B cell (primary cell): ENCODE data around the gene MYO9B. TPM values are rescaled to one million over a fixed set of nuclear protein-coding genes. Genes with fewer than 3 reads are reported as not detected.
A peak's percentile ranks its signal among the peaks of the same experiment; 100 is the strongest.

ENCODE experiments used
- ATAC-seq: fragments of 200-7000 bp; cut with Tn5 transposase; one replicate; pipeline ENCODE4 v1.10.0; 2021; ENCODE audit warnings: low read depth, mild to moderate bottlenecking, moderate number of reproducible peaks, moderate library complexity
- CTCF ChIA-PET: fragments of 350-600 bp; sonication (Branson Sonifier 250); formaldehyde crosslinking; loops from one replicate; lab custom pipeline; 2021; ENCODE audit warnings: antibody characterized with exemption, inconsistent platforms; lab: Charles Lee
- POLR2A ChIA-PET: fragments of 350-600 bp; sonication (Branson Sonifier 250); formaldehyde crosslinking; loops from one replicate; lab custom pipeline; 2021; ENCODE audit warnings: antibody characterized with exemption; lab: Charles Lee
- DNase-seq: peaks from one replicate; pipeline ENCODE4 v3.0.0; 2013
- H2AFZ ChIP-seq: 2 replicates; pipeline ENCODE4 v1.6.1; 2012; ENCODE audit warnings: mild to moderate bottlenecking, low read depth, low read length; ENCODE audit not compliant: insufficient read depth, poor library complexity, severe bottlenecking
- H3K27ac ChIP-seq, 2 donors: 1 replicate in 1 of 2; 2 replicates in 1 of 2; pipeline ENCODE4 v1.5.1; 2012 to 2013; ENCODE audit warnings: low read length in 2 of 2, mild to moderate bottlenecking in 2 of 2, moderate library complexity in 1 of 2
- H3K27me3 ChIP-seq, 4 experiments: fragments of 200-600 bp in 1 of 4; sonication (generic) in 1 of 4; replicated peaks in 1 of 4; 1 replicate in 2 of 4; 2 replicates in 2 of 4; pipeline versions ENCODE4 v1.6.1 to v1.7.0; 2013 to 2016; ENCODE audit warnings: low read length in 3 of 4, mild to moderate bottlenecking in 2 of 4, mixed read lengths in 1 of 4, moderate library complexity in 1 of 4; ENCODE audit not compliant: insufficient read depth in 4 of 4, control insufficient read depth in 3 of 4; ENCODE audit errors: control extremely low read depth in 1 of 4
- H3K36me3 ChIP-seq, 2 experiments: replicated peaks in 1 of 2; 1 replicate in 1 of 2; 2 replicates in 1 of 2; pipeline versions ENCODE4 v1.6.1 to v1.7.1; 2013; ENCODE audit warnings: low read length in 1 of 2; ENCODE audit not compliant: insufficient read depth in 2 of 2, control insufficient read depth in 1 of 2; ENCODE audit errors: control extremely low read depth in 1 of 2, extremely low read depth in 1 of 2
- H3K4me1 ChIP-seq, 2 donors: fragments of 200-600 bp in 1 of 2; sonication (generic) in 1 of 2; 1 replicate in 1 of 2; 2 replicates in 1 of 2; pipeline versions ENCODE4 v1.5.1 to v1.6.1; 2013 to 2017; ENCODE audit warnings: low read length in 2 of 2; ENCODE audit not compliant: control insufficient read depth in 2 of 2, insufficient read depth in 2 of 2
- H3K4me2 ChIP-seq: replicated peaks from 2 replicates; pipeline ENCODE3; 2012; ENCODE audit warnings: mild to moderate bottlenecking, low read depth, low read length; ENCODE audit not compliant: poor library complexity, severe bottlenecking
- H3K4me3 ChIP-seq, 5 experiments: fragments of 200-600 bp in 1 of 5; sonication (generic) in 1 of 5; 1 replicate in 3 of 5; 2 replicates in 2 of 5; pipeline versions ENCODE4 v1.5.1 to v1.7.0; 2011 to 2016; ENCODE audit warnings: low read length in 4 of 5, mild to moderate bottlenecking in 4 of 5, low read depth in 2 of 5, control low read depth in 1 of 5, moderate library complexity in 1 of 5; ENCODE audit not compliant: insufficient read depth in 1 of 5; ENCODE audit errors: control extremely low read depth in 1 of 5, extremely low read depth in 1 of 5
- H3K79me2 ChIP-seq: fragments of 200-600 bp; sonication (generic); one replicate; pipeline ENCODE4 v1.6.0; 2016; ENCODE audit warnings: low read length; ENCODE audit not compliant: control insufficient read depth, insufficient read depth
- H3K9ac ChIP-seq: fragments of 200-600 bp; sonication (generic); 2 replicates; pipeline ENCODE4 v1.6.1; 2017; ENCODE audit warnings: mild to moderate bottlenecking, low read length, moderate library complexity
- H3K9me3 ChIP-seq, 3 donors: one replicate each; pipeline versions ENCODE4 v1.6.1 to v1.7.1; 2013; ENCODE audit warnings: low read length in 2 of 3; ENCODE audit not compliant: control insufficient read depth in 2 of 3, insufficient read depth in 1 of 3; ENCODE audit errors: control extremely low read depth in 1 of 3
- H4K20me1 ChIP-seq: 2 replicates; pipeline ENCODE4 v1.6.0; 2012; ENCODE audit warnings: mild to moderate bottlenecking, low read length; ENCODE audit not compliant: insufficient read depth, control insufficient read depth, poor library complexity, severe bottlenecking
- H3K27ac Mint-ChIP-seq: one replicate; pipeline ENCODE4 v1.8.0; 2021; ENCODE audit warnings: mixed read lengths
- H3K27me3 Mint-ChIP-seq: one replicate; pipeline ENCODE4 v1.8.0; 2021; ENCODE audit warnings: mixed read lengths
- H3K4me1 Mint-ChIP-seq: one replicate; pipeline ENCODE4 v1.8.0; 2021; ENCODE audit warnings: mixed read lengths
- H3K4me3 Mint-ChIP-seq: one replicate; pipeline ENCODE4 v1.8.0; 2021; ENCODE audit warnings: mixed read lengths
- H3K9me3 Mint-ChIP-seq: one replicate; pipeline ENCODE4 v1.8.0; 2022; ENCODE audit warnings: mixed read lengths; ENCODE audit not compliant: insufficient read depth
- CTCF ChIP-seq: fragments of 200-600 bp; IDR thresholded peaks from one replicate; pipeline ENCODE4 v1.8.0; 2022; ENCODE audit warnings: antibody characterized with exemption, mild to moderate bottlenecking
- EZH2 ChIP-seq: IDR thresholded peaks from 2 replicates; pipeline ENCODE4 v1.6.1; 2012; ENCODE audit warnings: borderline replicate concordance, low read depth, mild to moderate bottlenecking, moderate library complexity, low read length; ENCODE audit not compliant: insufficient read depth, poor library complexity, severe bottlenecking
- WGBS: methylation state at CpG from one replicate; pipeline ENCODE4 v1.1.5; 2013; ENCODE audit warnings: missing lambda C conversion rate; ENCODE audit not compliant: insufficient coverage; 5-methylcytosine and 5-hydroxymethylcytosine counted together
- intact Hi-C: fragments of 100-400 bp; cut with micrococcal nuclease; formaldehyde crosslinking; loops from one replicate; pipeline ENCODE4 v1.10.0; 2022
- polyA plus RNA-seq: library from polyadenylated mRNA; depleted of rRNA; stranded (reverse); fragments of >200 nt; gene quantifications from 2 replicates; pipeline ENCODE4 v1.2.3, GENCODE V29; 2012
- total RNA-seq, 2 donors: library from RNA; stranded (reverse); fragments of 120-200 nt in 1 of 2; gene quantifications; 1 replicate in 1 of 2; 2 replicates in 1 of 2; pipeline versions ENCODE4 v1.2.3 to v1.2.4, GENCODE V29; 2013 to 2022

The MYO9B gene
- total and polyA plus RNA-seq, 2 donors (not counting 1 experiment from before 2014, with no cell fraction given), result 256 to 273 TPM

GRCh38 chr19:17124025-17124424, 48.4 kb downstream of the MYO9B start:
- Histone ChIP-seq H3K4me1 (peaks cover 27 to 65% of the 10 kb centered on the region in 2 donors), H3K27me3 (no peaks in the 10 kb centered on the region), H3K9ac (no peak overlapping the region), H3K4me2 (no peak overlapping the region), H3K27ac (peak overlapping the region in 1 of 2 donors; percentile 57), H2AFZ (no peak overlapping the region), H3K79me2 (peaks cover 79% of the 10 kb centered on the region), H3K4me3 (no peak overlapping the region), H3K9me3 (peaks cover 0 to 14% (median 0%) of the 10 kb centered on the region in 3 donors), H3K36me3 (peaks cover under 1 to 21% of the 10 kb centered on the region in 2 experiments), H4K20me1 (peaks cover 3% of the 10 kb centered on the region)
- H3K27ac Mint-ChIP-seq, result peak overlapping the region; percentile 37
- DNase-seq (no peak), ATAC-seq (no peak)
- no peak overlapping the region for H3K4me3 Mint-ChIP-seq
- H3K9me3 Mint-ChIP-seq, result no peaks in the 10 kb centered on the region
- no CpG with 5 or more reads among the region's 1 CpG for WGBS
- H3K27me3 Mint-ChIP-seq, result no peaks in the 10 kb centered on the region
- ChIA-PET POLR2A (interaction anchor here (1.0 kb wide), 1 partner anchor 8 kb away, joined by 8 read pairs; no protein-coding TSS in a partner anchor), CTCF (no interaction called here)
- peaks cover 51% of the 10 kb centered on the region for H3K4me1 Mint-ChIP-seq
- no peak for TF ChIP-seq EZH2
- TF ChIP-seq CTCF, result no peak
- intact Hi-C loops, result loop anchor here (2.0 kb wide), 1 partner anchor 49 kb away; the partner anchor contains the start of genes HAUS8 and MYO9B

- CTCF ChIA-PET, result interaction anchor here (0.8 to 2.1 kb wide), 10 partner anchors 9 to 341 kb away, joined by 3 to 13 read pairs (median 3); partner anchors contain the start of genes MYO9B and OCEL1
- peaks cover 0 to 14% (median 0%) of the 10 kb centered on the region in 3 donors for H3K9me3 ChIP-seq
- intact Hi-C loops, result loop anchor here (1.0 to 2.0 kb wide), 3 partner anchors 10 to 50 kb away; partner anchors contain the start of genes HAUS8 and MYO9B
- Mint-ChIP-seq H3K4me1 (peaks cover 54% of the 10 kb centered on the region), H3K4me3 (peak overlapping the region; percentile 91), H3K9me3 (no peaks in the 10 kb centered on the region), H3K27ac (peak overlapping the region; percentile 99), H3K27me3 (no peaks in the 10 kb centered on the region)
- 0% methylated on average over 5 of the region's 10 CpGs for WGBS
- POLR2A ChIA-PET, result interaction anchor here (0.8 to 1.1 kb wide), 6 partner anchors 9 to 90 kb away, joined by 3 to 13 read pairs (median 8); partner anchors contain the start of gene USE1
- H3K9ac ChIP-seq, result peak overlapping the region; percentile 38
- peaks cover 27 to 66% of the 10 kb centered on the region in 2 donors for H3K4me1 ChIP-seq
- peaks cover 0 to 24% of the 10 kb centered on the region in 2 experiments for H3K36me3 ChIP-seq
- peak overlapping the region; percentile 8 to 52 (median 37) for H3K4me3 ChIP-seq
- peaks cover 79% of the 10 kb centered on the region for H3K79me2 ChIP-seq
- H3K27me3 ChIP-seq, result no peaks in the 10 kb centered on the region
- ATAC-seq (peak; percentile 52), DNase-seq (no peak)
- peak overlapping the region; percentile 70 for H3K4me2 ChIP-seq
- no peak for TF ChIP-seq EZH2
- no peak for TF ChIP-seq CTCF
- H2AFZ ChIP-seq, result peak overlapping the region; percentile 69
- H4K20me1 ChIP-seq, result no peaks in the 10 kb centered on the region
- H3K27ac ChIP-seq, result peak overlapping the region; percentile 84 to 86
Observed at GRCh38 chr19:17125062-17125727, 49.6 kb downstream of the MYO9B start.
